Gastrocnemius medialis (tissue), 4 donors: ENCODE data around the gene ANKH. TPM values are rescaled to one million over a fixed set of nuclear protein-coding genes. Genes with fewer than 3 reads are reported as not detected.

Experiments used
- ATAC-seq, 2 donors: fragments of 150-250 bp; one replicate each; pipeline ENCODE4 v1.9.1; 2016
- DNase-seq, 2 donors: peaks; one replicate each; pipeline ENCODE4 v3.0.0-alpha.2; 2019
- H3K27ac ChIP-seq, 4 donors: fragments of 200-600 bp; sonication (generic); 1 replicate in 1 of 4; 2 replicates in 3 of 4; pipeline ENCODE4 v1.5.1; 2016 to 2018; ENCODE audit warnings: mild to moderate bottlenecking in 2 of 4, moderate library complexity in 1 of 4
- H3K27me3 ChIP-seq, 3 donors: fragments of 200-600 bp; sonication (generic) in 2 of 3; 1 replicate in 1 of 3; 2 replicates in 2 of 3; pipeline versions ENCODE4 v1.5.1 to v1.6.0; 2016 to 2019; ENCODE audit warnings: mild to moderate bottlenecking in 1 of 3, moderate library complexity in 1 of 3
- H3K36me3 ChIP-seq, 2 donors: fragments of 200-600 bp; sonication (generic) in 1 of 2; one replicate each; pipeline ENCODE4 v1.5.1; 2017 to 2018
- H3K4me1 ChIP-seq, 2 donors: fragments of 200-600 bp; sonication (generic) in 1 of 2; one replicate each; pipeline ENCODE4 v1.5.1; 2016 to 2017; ENCODE audit warnings: mild to moderate bottlenecking in 2 of 2
- H3K4me3 ChIP-seq, 4 donors: fragments of 200-600 bp; sonication (generic) in 3 of 4; 1 replicate in 1 of 4; 2 replicates in 3 of 4; pipeline ENCODE4 v1.5.1; 2016 to 2019; ENCODE audit warnings: mild to moderate bottlenecking in 2 of 4
- H3K9me3 ChIP-seq, 3 donors: fragments of 200-600 bp; sonication (generic) in 2 of 3; 1 replicate in 1 of 3; 2 replicates in 2 of 3; pipeline ENCODE4 v1.5.1; 2016 to 2019
- CTCF ChIP-seq, 5 experiments: fragments of 450-650 bp in 3 of 5; fragments of 200-600 bp in 2 of 5; sonication (generic) in 2 of 5; IDR thresholded peaks in 4 of 5; conservative IDR thresholded peaks in 1 of 5; 1 replicate in 4 of 5; 2 replicates in 1 of 5; pipeline ENCODE4 v1.5.1; 2016 to 2019; ENCODE audit warnings: antibody characterized with exemption in 5 of 5, mild to moderate bottlenecking in 3 of 5, moderate library complexity in 3 of 5
- POLR2A ChIP-seq, 2 donors: fragments of 450-650 bp; IDR thresholded peaks; one replicate each; pipeline ENCODE4 v1.6.1; 2017; ENCODE audit warnings: antibody characterized with exemption in 2 of 2, mild to moderate bottlenecking in 2 of 2, moderate library complexity in 2 of 2
- in situ Hi-C, 4 donors: fragments of 200-750 bp; cut with MboI; loops; one replicate each; pipeline versions ENCODE4 v1.15.0 to v1.8.0; 2017; ENCODE audit warnings: low sequenced_read_pairs in 4 of 4
- intact Hi-C: fragments of 100-400 bp; cut with DNase I; formaldehyde crosslinking; loops from one replicate; pipeline ENCODE4 v1.15.1; 2023; ENCODE audit warnings: low total_unique reads
- total RNA-seq, 4 donors: library from RNA; depleted of rRNA; stranded (reverse); fragments of >200 nt; gene quantifications; one replicate each; pipeline versions ENCODE4 v1.1.0 to v1.2.3, GENCODE V29; 2016

ANKH gene
- total RNA-seq, 4 donors from 2014 or later, result 33.5 to 52.1 (median 36.0) TPM

- Histone ChIP-seq H3K9me3 (no peaks in the 10 kb centered on the region), H3K27ac (no peak overlapping the region), H3K4me1 (peaks cover 33 to 39% of the 10 kb centered on the region in 2 donors), H3K27me3 (no peaks in the 10 kb centered on the region), H3K4me3 (no peak overlapping the region), H3K36me3 (no peaks in the 10 kb centered on the region)
- TF ChIP-seq CTCF (IDR thresholded peaks at IDR 0.05 in 4 of 5, conservative IDR thresholded peaks at IDR 0.05 in 1 of 5), result no peak
- no peak for TF ChIP-seq POLR2A (IDR thresholded peaks at IDR 0.05)
- ATAC-seq, result no peak
- in situ Hi-C loops, result loop anchor here in 1 of 4 donors (25.0 kb wide), 1 partner anchor 555 kb away; no protein-coding TSS in a partner anchor
- intact Hi-C loops, result loop anchor here (10.0 kb wide), 1 partner anchor 522 kb away; the partner anchor contains the start of gene TRIO
- DNase-seq, result no peak
These were observed 204.3 kb downstream of the ANKH start for GRCh38 chr5:14667290-14667689.

DNA sequence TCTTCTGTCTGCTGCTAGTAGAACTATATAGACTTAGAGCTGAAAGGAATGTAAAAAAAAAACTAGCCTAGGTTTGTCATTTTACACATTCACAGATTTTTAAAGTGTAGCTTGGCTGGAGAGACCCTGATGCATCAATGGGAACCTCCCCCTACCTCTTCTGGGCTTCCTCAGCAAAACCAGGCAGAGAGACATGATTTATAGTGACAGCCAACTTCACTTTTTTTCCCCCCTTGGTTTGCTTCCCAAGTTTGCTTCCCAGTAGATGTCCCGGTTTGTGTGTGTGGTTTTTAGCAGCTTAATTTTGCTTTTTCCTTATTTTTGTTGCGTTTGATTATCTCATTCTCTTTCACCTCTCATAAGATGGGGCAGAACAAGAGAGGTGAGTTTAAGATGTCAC, 205.2 kb downstream of the ANKH start:
- intact Hi-C loops, result loop anchor here (10.0 kb wide), 1 partner anchor 522 kb away; the partner anchor contains the start of gene TRIO
- Histone ChIP-seq H3K27ac (peak overlapping the region in 2 of 4 donors; percentile 1 to 24), H3K27me3 (no peaks in the 10 kb centered on the region), H3K4me1 (peaks cover 31 to 32% of the 10 kb centered on the region in 2 donors), H3K36me3 (no peaks in the 10 kb centered on the region), H3K4me3 (peak overlapping the region in 1 of 4 donors; percentile 76), H3K9me3 (no peaks in the 10 kb centered on the region)
- in situ Hi-C loops, result loop anchor here in 1 of 4 donors (25.0 kb wide), 1 partner anchor 554 kb away; no protein-coding TSS in a partner anchor
- no peak for TF ChIP-seq POLR2A (IDR thresholded peaks at IDR 0.05)
- no peak for TF ChIP-seq CTCF (IDR thresholded peaks at IDR 0.05 in 4 of 5, conservative IDR thresholded peaks at IDR 0.05 in 1 of 5)
- ATAC-seq, result no peak
- no peak for DNase-seq

- TF ChIP-seq CTCF (IDR thresholded peaks at IDR 0.05 in 4 of 5, conservative IDR thresholded peaks at IDR 0.05 in 1 of 5) (peak in 1 of 5 experiments; percentile 13), POLR2A (IDR thresholded peaks at IDR 0.05) (no peak)
- Histone ChIP-seq H3K4me1 (peaks cover 28 to 31% of the 10 kb centered on the region in 2 donors), H3K9me3 (no peaks in the 10 kb centered on the region), H3K36me3 (no peaks in the 10 kb centered on the region), H3K27ac (peak overlapping the region in 3 of 4 donors; percentile 1 to 90 (median 89)), H3K4me3 (peak overlapping the region in 3 of 4 donors; percentile 65 to 83 (median 76)), H3K27me3 (no peaks in the 10 kb centered on the region)
- intact Hi-C loops (loop anchor here (2.0 to 10.0 kb wide), 2 partner anchors 207 to 521 kb away; partner anchors contain the start of gene TRIO), in situ Hi-C loops (loop anchor here in 1 of 4 donors (25.0 kb wide), 1 partner anchor 554 kb away; no protein-coding TSS in a partner anchor)
- ATAC-seq (no peak), DNase-seq (peak in 1 of 2 donors; percentile 30)
These were observed 205.6 kb downstream of the ANKH start for GRCh38 chr5:14665949-14666348.

DNA sequence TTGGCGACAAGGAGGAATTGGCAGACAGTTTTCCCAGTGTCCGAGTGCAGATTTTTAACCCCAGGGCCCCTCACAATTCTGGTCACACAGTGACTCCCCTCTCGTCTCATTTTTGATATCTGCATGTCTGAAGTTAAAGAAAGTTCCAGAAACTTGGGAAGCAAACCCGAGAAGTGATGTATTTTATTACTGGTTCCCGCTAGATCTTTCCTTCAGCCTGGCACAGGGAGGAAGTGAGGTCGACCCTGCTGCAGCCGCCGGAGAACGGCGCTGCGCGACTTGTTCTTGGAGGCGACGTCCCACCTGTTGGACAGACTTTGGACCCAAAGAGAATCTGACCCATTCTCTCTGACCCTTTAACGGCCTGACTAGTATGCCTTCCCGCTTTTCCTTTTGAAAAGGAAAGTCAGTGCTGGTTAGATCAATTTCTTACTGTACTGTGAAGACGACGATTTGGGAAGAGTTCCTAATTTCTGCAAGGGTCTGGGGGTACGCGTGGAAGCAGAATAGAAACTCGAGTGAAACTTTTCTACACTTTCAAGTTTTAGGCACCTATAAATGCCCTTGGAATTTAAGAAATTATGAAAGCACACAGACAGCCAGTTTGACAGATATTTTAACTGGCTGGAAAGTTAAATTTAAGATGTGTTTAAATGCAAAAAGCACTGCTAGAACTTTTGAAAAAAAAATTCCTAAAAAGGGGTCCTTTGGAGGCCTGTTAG, 206.3 kb downstream of the ANKH start:
- H3K9me3 ChIP-seq, result no peaks in the 10 kb centered on the region
- no peaks in the 10 kb centered on the region for H3K36me3 ChIP-seq
- H3K4me1 ChIP-seq, result peaks cover 26 to 31% of the 10 kb centered on the region in 2 donors
- no peak for TF ChIP-seq CTCF (IDR thresholded peaks at IDR 0.05 in 4 of 5, conservative IDR thresholded peaks at IDR 0.05 in 1 of 5)
- no peak for TF ChIP-seq POLR2A (IDR thresholded peaks at IDR 0.05)
- H3K27me3 ChIP-seq, result no peaks in the 10 kb centered on the region
- intact Hi-C loops, result loop anchor here (2.0 to 10.0 kb wide), 2 partner anchors 208 to 520 kb away; partner anchors contain the start of gene TRIO
- ATAC-seq (peak; percentile 18 to 19), DNase-seq (no peak)
- H3K4me3 ChIP-seq, result peak overlapping the region; percentile 54 to 83 (median 70)
- in situ Hi-C loops, result loop anchor here in 1 of 4 donors (25.0 kb wide), 1 partner anchor 553 kb away; no protein-coding TSS in a partner anchor
- peak overlapping the region; percentile 81 to 90 (median 86) for H3K27ac ChIP-seq
